Measurements from ENCODE around the gene TMEM139. TPM values are rescaled to one million over a fixed set of nuclear protein-coding genes. Genes with fewer than 3 reads are reported as not detected.

Gene TMEM139
- total RNA-seq, 1 experiment from 2014 or later: 2.0 TPM

GRCh38 chr7:143287339-143287934, 2.7 kb downstream of the TMEM139 start:
- BruUV-seq (replicated peaks): TSS peak; percentile 88
- ChIA-PET POLR2A (no interaction called here), CTCF (interaction anchor here (0.6 to 0.9 kb wide), 2 partner anchors 24 to 82 kb away, joined by 3 to 8 read pairs; partner anchors contain the start of gene GSTK1)
- Histone ChIP-seq H3K4me3 (ENCODE audit: low read depth in 2 of 2, low read length in 2 of 2) (peak overlapping the region; percentile 97 to 98), H3K27ac (ENCODE audit: low read length) (peak overlapping the region; percentile 85), H3K9me3 (ENCODE audit: control insufficient read depth, insufficient read depth, low read depth, low read length) (peaks cover 4% of the 10 kb centered on the region; the same call in 1 of the 2 replicates), H3K27me3 (ENCODE audit: control insufficient read depth, insufficient read depth, low read length) (no peaks in the 10 kb centered on the region), H3K4me1 (ENCODE audit: control insufficient read depth, insufficient read depth, low read length) (peaks cover 24% of the 10 kb centered on the region), H3K36me3 (ENCODE audit: control insufficient read depth, insufficient read depth, low read length) (peaks cover 5% of the 10 kb centered on the region)
- in situ Hi-C loops (cut with HindIII; ENCODE audit: low pct_unique_long_range_greater_than_20kb, low sequenced_read_pairs): no loop called here
- ATAC-seq (no peak), DNase-seq (ENCODE audit: low read depth, low spot score) (no peak)
- intact Hi-C loops (cut with micrococcal nuclease; ENCODE audit: unreplicated experiment): no loop called here
- TF ChIP-seq POLR2AphosphoS5 (IDR thresholded peaks at IDR 0.05; ENCODE audit: low read depth, low read length) (no peak), SIN3A (IDR thresholded peaks at IDR 0.05; ENCODE audit: borderline replicate concordance, insufficient read depth, low read depth, low read length) (no peak)

GRCh38 chr7:143287935-143288826, 3.4 kb downstream of the TMEM139 start, which contains the start of gene CASP2:
CASP2 (plus strand) TSS chr7:143288351; CDS start chr7:143288456, 105 bp downstream.
- in situ Hi-C loops (cut with HindIII; ENCODE audit: low pct_unique_long_range_greater_than_20kb, low sequenced_read_pairs): no loop called here

More at GRCh38 chr7:143287935-143288826, 3.4 kb downstream of the TMEM139 start, which contains the start of gene CASP2:
- H3K36me3 ChIP-seq (ENCODE audit: control insufficient read depth, insufficient read depth, low read length): peaks cover 7% of the 10 kb centered on the region
- H3K4me1 ChIP-seq (ENCODE audit: control insufficient read depth, insufficient read depth, low read length): peaks cover 24% of the 10 kb centered on the region
- H3K27me3 ChIP-seq (ENCODE audit: control insufficient read depth, insufficient read depth, low read length): no peaks in the 10 kb centered on the region
- ChIA-PET CTCF (interaction anchor here (0.9 kb wide), 1 partner anchor 25 kb away, joined by 8 read pairs; the partner anchor contains the start of gene GSTK1), POLR2A (interaction anchor here (0.6 to 0.7 kb wide), 3 partner anchors 11 to 92 kb away, joined by 3 to 10 read pairs (median 6); no protein-coding TSS in a partner anchor)
- intact Hi-C loops (cut with micrococcal nuclease; ENCODE audit: unreplicated experiment): no loop called here
- peak within 1 kb of the TSS; percentile 97 to 98 for H3K4me3 ChIP-seq (ENCODE audit: low read depth in 2 of 2, low read length in 2 of 2)
- peak; percentile 72; the same call in 1 of the 2 replicates for TF ChIP-seq POLR2AphosphoS5 (IDR thresholded peaks at IDR 0.05; ENCODE audit: low read depth, low read length)
- TF ChIP-seq REST (IDR thresholded peaks at IDR 0.05; ENCODE audit: insufficient read depth in 1 of 2, low read depth in 2 of 2, low read length in 1 of 2): 0 out of 4 replicates have a peak, but pooled peaks of 1 of the 2 experiments have one; percentile 22
- TF ChIP-seq TCF7L2 (IDR thresholded peaks at IDR 0.05; ENCODE audit: low read depth, low read length): no peak
- BruUV-seq (replicated peaks): no TSS peak
- ATAC-seq (peak; percentile 96), DNase-seq (ENCODE audit: low read depth, low spot score) (peak; percentile 72)
- peaks cover 4% of the 10 kb centered on the region; the same call in 1 of the 2 replicates for H3K9me3 ChIP-seq (ENCODE audit: control insufficient read depth, insufficient read depth, low read depth, low read length)
- H3K27ac ChIP-seq (ENCODE audit: low read length): peak within 1 kb of the TSS; percentile 96
